Left lung (tissue), 10 donors: ENCODE measurements around the gene FLII. TPM values are rescaled to one million over a fixed set of nuclear protein-coding genes. Genes with fewer than 3 reads are reported as not detected.

Experiments used
- ATAC-seq: fragments of 200-7000 bp; cut with Tn5 transposase; one replicate; pipeline ENCODE4 v1.9.1; 2020; ENCODE audit warnings: moderate library complexity
- DNase-seq, 4 donors: peaks; one replicate each; pipeline ENCODE4 v3.0.0-alpha.2; 2013 to 2020
- H3K27ac ChIP-seq, 2 donors: fragments of 200-600 bp; sonication (generic) in 1 of 2; one replicate each; pipeline versions ENCODE4 v1.5.0 to v1.8.0; 2020 to 2021
- H3K27me3 ChIP-seq, 2 donors: fragments of 200-600 bp; sonication (generic) in 1 of 2; one replicate each; pipeline versions ENCODE4 v1.5.0 to v1.8.0; 2020 to 2021
- H3K36me3 ChIP-seq, 2 donors: fragments of 200-600 bp; sonication (generic) in 1 of 2; one replicate each; pipeline versions ENCODE4 v1.5.0 to v1.8.0; 2020 to 2021
- H3K4me1 ChIP-seq, 2 donors: fragments of 200-600 bp; one replicate each; pipeline ENCODE4 v1.8.0; 2021
- H3K4me3 ChIP-seq, 2 donors: fragments of 200-600 bp; sonication (generic) in 1 of 2; one replicate each; pipeline versions ENCODE4 v1.5.0 to v1.8.0; 2020 to 2021; ENCODE audit warnings: mild to moderate bottlenecking in 1 of 2
- H3K9me3 ChIP-seq, 2 donors: fragments of 200-600 bp; sonication (generic) in 1 of 2; one replicate each; pipeline versions ENCODE4 v1.5.0 to v1.8.0; 2020 to 2021
- CTCF ChIP-seq, 2 donors: fragments of 200-600 bp; sonication (generic) in 1 of 2; IDR thresholded peaks; one replicate each; pipeline versions ENCODE4 v1.5.0 to v1.8.0; 2021; ENCODE audit warnings: antibody characterized with exemption in 2 of 2
- intact Hi-C, 2 donors: fragments of 100-400 bp; cut with DNase I; formaldehyde crosslinking; loops; one replicate each; pipeline versions ENCODE4 v1.11.2 to v1.14.2; 2022
- polyA plus RNA-seq, 6 donors: library from polyadenylated mRNA; unstranded; fragments of 120-200 nt; gene quantifications; one replicate each; pipeline ENCODE4 v1.2.1, GENCODE V29; 2013; ENCODE audit not compliant: insufficient read length in 6 of 6
- total RNA-seq, 2 donors: library from RNA; stranded (reverse); fragmentation: NEBNext Ultra II Directional; extraction: Animal tissue kit (Norgen Biotek cat#: 25700); gene quantifications; one replicate each; pipeline ENCODE4 v1.2.1, GENCODE V29; 2021
- donor health status: DM: no; HTN: yes; CAD: no.
- donor health status: DM: no; HTN: no; CAD: no.

Gene FLII
- total and polyA plus RNA-seq, 8 donors: 124 to 381 (median 146) TPM

- no peak overlapping the region for H3K27ac ChIP-seq
- DNase-seq: no peak
- no peaks in the 10 kb centered on the region for H3K9me3 ChIP-seq
- TF ChIP-seq CTCF (IDR thresholded peaks at IDR 0.05): no peak
- no peak overlapping the region for H3K4me3 ChIP-seq
- intact Hi-C loops: no loop called here
- no peak for ATAC-seq
- H3K4me1 ChIP-seq: peaks cover 0 to 17% of the 10 kb centered on the region in 2 donors
- peaks cover 0 to 95% of the 10 kb centered on the region in 2 donors for H3K36me3 ChIP-seq
- no peaks in the 10 kb centered on the region for H3K27me3 ChIP-seq
Measured at GRCh38 chr17:18245038-18245776, 13.3 kb downstream of the FLII start.

- Histone ChIP-seq H3K4me1 (no peaks in the 10 kb centered on the region), H3K27ac (no peak overlapping the region), H3K4me3 (no peak overlapping the region), H3K27me3 (no peaks in the 10 kb centered on the region), H3K9me3 (no peaks in the 10 kb centered on the region), H3K36me3 (peaks cover 0 to 81% of the 10 kb centered on the region in 2 donors)
- TF ChIP-seq CTCF (IDR thresholded peaks at IDR 0.05): no peak
- intact Hi-C loops: no loop called here
- ATAC-seq: no peak
- DNase-seq: no peak
Measured at GRCh38 chr17:18241229-18241871, 17.2 kb downstream of the FLII start.

GRCh38 chr17:18240449-18240848 lies 18.1 kb downstream of the FLII start:
- DNase-seq (no peak), ATAC-seq (no peak)
- H3K9me3 ChIP-seq: no peaks in the 10 kb centered on the region
- no peaks in the 10 kb centered on the region for H3K27me3 ChIP-seq
- TF ChIP-seq CTCF (IDR thresholded peaks at IDR 0.05): no peak
- H3K36me3 ChIP-seq: peaks cover 0 to 81% of the 10 kb centered on the region in 2 donors
- H3K4me1 ChIP-seq: no peaks in the 10 kb centered on the region
- intact Hi-C loops: no loop called here
- H3K27ac ChIP-seq: no peak overlapping the region
- no peak overlapping the region for H3K4me3 ChIP-seq

- TF ChIP-seq CTCF (IDR thresholded peaks at IDR 0.05): no peak
- H3K4me1 ChIP-seq: no peaks in the 10 kb centered on the region
- H3K36me3 ChIP-seq: peaks cover 0 to 81% of the 10 kb centered on the region in 2 donors
- ATAC-seq (no peak), DNase-seq (no peak)
- H3K27ac ChIP-seq: no peak overlapping the region
- H3K27me3 ChIP-seq: no peaks in the 10 kb centered on the region
- no peaks in the 10 kb centered on the region for H3K9me3 ChIP-seq
- H3K4me3 ChIP-seq: no peak overlapping the region
- intact Hi-C loops: no loop called here
Measured at GRCh38 chr17:18238299-18238698, 20.2 kb downstream of the FLII start.

- peaks cover 0 to 77% of the 10 kb centered on the region in 2 donors for H3K36me3 ChIP-seq
- H3K27ac ChIP-seq: no peak overlapping the region
- no peak for TF ChIP-seq CTCF (IDR thresholded peaks at IDR 0.05)
- intact Hi-C loops: no loop called here
- no peaks in the 10 kb centered on the region for H3K9me3 ChIP-seq
- H3K27me3 ChIP-seq: no peaks in the 10 kb centered on the region
- H3K4me1 ChIP-seq: no peaks in the 10 kb centered on the region
- DNase-seq (no peak), ATAC-seq (no peak)
- no peak overlapping the region for H3K4me3 ChIP-seq
Measured at GRCh38 chr17:18237461-18237860, 21.1 kb downstream of the FLII start.
